Thoracic aorta (tissue), 2 donors: ENCODE results near the gene C16orf82. TPM values are rescaled to one million over a fixed set of nuclear protein-coding genes. Genes with fewer than 3 reads are reported as not detected.

Experiments used
- ATAC-seq: fragments of 150-250 bp; one replicate; pipeline ENCODE4 v1.8.0; 2017; ENCODE audit warnings: low read depth; ENCODE audit not compliant: insufficient number of reproducible peaks, low FRiP score
- DNase-seq: peaks from one replicate; pipeline ENCODE4 v3.0.0-alpha.2; 2020; ENCODE audit warnings: low spot score
- H3K27ac ChIP-seq, 2 donors: fragments of 200-600 bp; sonication (generic); 1 replicate in 1 of 2; 2 replicates in 1 of 2; pipeline ENCODE4 v1.5.1; 2016; ENCODE audit warnings: mild to moderate bottlenecking in 2 of 2, moderate library complexity in 2 of 2
- H3K27me3 ChIP-seq: fragments of 200-600 bp; sonication (generic); replicated peaks from 2 replicates; pipeline ENCODE4 v1.6.0; 2016; ENCODE audit warnings: mild to moderate bottlenecking; ENCODE audit not compliant: insufficient read depth
- H3K36me3 ChIP-seq: fragments of 200-600 bp; sonication (generic); one replicate; pipeline ENCODE4 v1.5.1; 2016
- H3K4me1 ChIP-seq, 2 donors: fragments of 200-600 bp; sonication (generic); 1 replicate in 1 of 2; 2 replicates in 1 of 2; pipeline versions ENCODE4 v1.5.1 to v1.6.0; 2016; ENCODE audit warnings: low read depth in 2 of 2, mild to moderate bottlenecking in 1 of 2; ENCODE audit not compliant: control insufficient read depth in 1 of 2
- H3K4me3 ChIP-seq: fragments of 200-600 bp; sonication (generic); 2 replicates; pipeline ENCODE4 v1.5.1; 2016; ENCODE audit warnings: mild to moderate bottlenecking
- H3K9me3 ChIP-seq: fragments of 200-600 bp; sonication (generic); 2 replicates; pipeline ENCODE4 v1.5.1; 2016
- total RNA-seq, 2 donors: library from RNA; depleted of rRNA; stranded (reverse); fragments of >200 nt; gene quantifications; one replicate each; pipeline versions ENCODE4 v1.1.0 to v1.2.3, GENCODE V29; 2016
- TF ChIP-seq, protein P1 (sequence below): fragments of 200-600 bp; sonication (generic); IDR thresholded peaks from one replicate; pipeline ENCODE4 v1.5.1; 2019; ENCODE audit warnings: antibody characterized with exemption

C16orf82 gene
- not detected for total RNA-seq

DNA sequence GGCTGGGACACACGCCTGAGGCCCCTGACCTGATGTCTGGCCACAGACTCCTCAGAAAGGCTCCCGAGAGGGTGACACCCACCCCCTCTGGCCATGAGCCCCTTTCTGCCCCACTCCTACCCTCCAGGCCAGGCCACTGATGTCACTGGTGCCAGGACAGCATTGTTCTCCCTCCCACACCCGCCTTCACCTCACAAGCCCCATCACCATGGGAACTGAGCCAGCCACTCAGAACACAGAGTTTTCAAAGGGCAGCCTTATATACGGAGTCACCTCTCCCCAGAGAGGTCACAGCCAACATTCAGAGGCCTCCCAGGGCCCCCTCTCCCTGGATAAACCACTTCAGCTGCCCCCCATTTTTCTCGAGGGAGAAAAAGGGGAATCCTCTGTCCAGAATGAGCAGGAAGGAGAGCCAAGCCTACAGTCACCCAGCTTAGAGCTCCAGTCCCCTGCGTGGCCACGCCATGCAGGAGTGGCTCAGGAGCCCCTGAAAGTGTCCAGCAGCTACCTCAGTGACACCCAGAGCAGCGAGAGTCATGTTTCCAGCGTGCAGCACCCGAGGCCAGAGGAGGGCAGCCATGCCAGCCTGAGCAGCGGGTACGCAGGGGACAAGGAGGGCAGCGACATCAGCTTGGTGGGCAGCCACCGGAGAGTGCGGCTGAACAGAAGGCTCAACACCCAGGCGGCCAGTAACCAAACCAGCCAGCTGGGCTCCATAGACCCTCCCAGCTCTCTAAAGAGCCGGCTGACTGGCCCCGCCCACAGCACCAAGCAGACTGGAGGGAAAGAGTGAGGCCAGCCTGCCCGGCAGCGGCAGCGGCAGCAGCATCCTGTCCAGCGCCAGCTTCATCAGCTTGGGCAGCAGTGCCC, at the start of gene C16orf82:
Gene C16orf82 (plus strand): TSS at position 260 of the 870 bp plus-strand sequence.
- ATAC-seq (no peak), DNase-seq (no peak)
- H3K27ac ChIP-seq, result no peak within 1 kb of the TSS
- H3K4me3 ChIP-seq, result no peak within 1 kb of the TSS
- H3K36me3 ChIP-seq, result no peaks in the 10 kb centered on the region
- no peaks in the 10 kb centered on the region for H3K9me3 ChIP-seq
- no peaks in the 10 kb centered on the region for H3K4me1 ChIP-seq
- TF ChIP-seq, protein P1, sequence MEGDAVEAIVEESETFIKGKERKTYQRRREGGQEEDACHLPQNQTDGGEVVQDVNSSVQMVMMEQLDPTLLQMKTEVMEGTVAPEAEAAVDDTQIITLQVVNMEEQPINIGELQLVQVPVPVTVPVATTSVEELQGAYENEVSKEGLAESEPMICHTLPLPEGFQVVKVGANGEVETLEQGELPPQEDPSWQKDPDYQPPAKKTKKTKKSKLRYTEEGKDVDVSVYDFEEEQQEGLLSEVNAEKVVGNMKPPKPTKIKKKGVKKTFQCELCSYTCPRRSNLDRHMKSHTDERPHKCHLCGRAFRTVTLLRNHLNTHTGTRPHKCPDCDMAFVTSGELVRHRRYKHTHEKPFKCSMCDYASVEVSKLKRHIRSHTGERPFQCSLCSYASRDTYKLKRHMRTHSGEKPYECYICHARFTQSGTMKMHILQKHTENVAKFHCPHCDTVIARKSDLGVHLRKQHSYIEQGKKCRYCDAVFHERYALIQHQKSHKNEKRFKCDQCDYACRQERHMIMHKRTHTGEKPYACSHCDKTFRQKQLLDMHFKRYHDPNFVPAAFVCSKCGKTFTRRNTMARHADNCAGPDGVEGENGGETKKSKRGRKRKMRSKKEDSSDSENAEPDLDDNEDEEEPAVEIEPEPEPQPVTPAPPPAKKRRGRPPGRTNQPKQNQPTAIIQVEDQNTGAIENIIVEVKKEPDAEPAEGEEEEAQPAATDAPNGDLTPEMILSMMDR, result no peak
- no peaks in the 10 kb centered on the region for H3K27me3 ChIP-seq

DNA sequence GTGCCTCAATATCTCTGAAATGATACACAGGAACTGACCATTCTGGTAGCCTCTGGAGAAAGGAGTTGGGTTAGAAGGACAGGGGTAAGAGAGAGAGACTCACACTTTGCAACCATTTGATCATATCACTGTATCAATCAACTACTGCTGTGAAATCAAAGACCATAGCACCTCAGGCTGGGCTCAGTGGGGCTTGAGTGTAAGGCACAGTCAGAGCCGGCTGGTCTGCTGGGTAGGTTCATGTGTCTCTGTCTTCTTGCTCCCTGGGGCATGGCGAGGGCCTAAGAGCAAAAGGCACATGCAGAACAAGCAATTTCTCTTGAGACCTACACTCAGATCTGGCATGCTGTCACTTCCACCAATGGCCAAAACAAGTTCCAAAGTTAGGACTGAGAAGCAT, 46.7 kb upstream of the C16orf82 start:
- Histone ChIP-seq H3K4me3 (no peak overlapping the region), H3K4me1 (no peaks in the 10 kb centered on the region), H3K27ac (no peak overlapping the region), H3K9me3 (no peaks in the 10 kb centered on the region), H3K27me3 (no peaks in the 10 kb centered on the region), H3K36me3 (no peaks in the 10 kb centered on the region)
- no peak for ATAC-seq
- no peak for DNase-seq
- TF ChIP-seq, protein P1, result no peak

DNA sequence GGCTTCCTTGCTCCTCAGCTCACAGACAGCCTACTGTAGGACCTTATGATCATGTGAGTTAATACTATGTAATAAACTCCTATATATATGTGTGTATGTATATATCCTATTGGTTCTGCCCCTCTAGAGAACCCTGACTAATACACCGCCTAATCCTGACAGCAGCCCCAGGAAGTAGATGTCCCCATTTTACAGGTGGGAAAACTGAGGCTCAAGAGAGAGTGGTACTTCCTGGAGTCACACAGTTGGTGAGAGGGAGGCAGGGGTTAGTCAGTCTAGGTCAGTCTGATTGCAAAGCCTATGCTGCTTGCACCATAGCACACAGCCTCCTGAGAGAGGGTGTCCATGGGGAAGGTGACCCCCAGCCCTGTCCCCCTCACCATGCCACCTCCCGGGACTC, 42.7 kb upstream of the C16orf82 start:
- TF ChIP-seq, protein P1, result no peak
- Histone ChIP-seq H3K36me3 (no peaks in the 10 kb centered on the region), H3K4me3 (no peak overlapping the region), H3K4me1 (no peaks in the 10 kb centered on the region), H3K27ac (no peak overlapping the region), H3K27me3 (no peaks in the 10 kb centered on the region), H3K9me3 (no peaks in the 10 kb centered on the region)
- ATAC-seq (no peak), DNase-seq (no peak)

DNA sequence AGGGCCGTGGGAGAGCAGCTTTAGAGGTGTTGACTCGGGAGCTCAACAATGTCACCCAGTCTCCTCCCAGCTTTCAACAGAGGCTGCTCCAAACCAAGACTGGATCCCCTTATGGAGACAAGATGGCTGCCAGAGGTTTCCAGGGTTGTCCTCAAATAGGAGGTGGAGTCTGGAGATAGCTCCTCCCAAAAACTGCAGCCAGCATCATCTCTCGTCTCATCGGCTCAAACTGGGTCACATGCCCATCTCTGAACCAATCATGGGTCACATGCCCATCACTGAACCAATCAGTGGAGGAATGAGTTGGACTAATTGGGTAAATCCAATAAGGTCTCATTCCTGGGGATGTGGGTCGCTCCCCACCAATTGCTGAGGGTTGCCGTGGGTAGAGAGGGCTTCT, 41.1 kb upstream of the C16orf82 start:
- H3K27me3 ChIP-seq, result no peaks in the 10 kb centered on the region
- DNase-seq (no peak), ATAC-seq (no peak)
- H3K4me1 ChIP-seq, result no peaks in the 10 kb centered on the region
- H3K36me3 ChIP-seq, result no peaks in the 10 kb centered on the region
- H3K9me3 ChIP-seq, result no peaks in the 10 kb centered on the region
- TF ChIP-seq, protein P1, result no peak
- no peak overlapping the region for H3K4me3 ChIP-seq
- H3K27ac ChIP-seq, result no peak overlapping the region

DNA sequence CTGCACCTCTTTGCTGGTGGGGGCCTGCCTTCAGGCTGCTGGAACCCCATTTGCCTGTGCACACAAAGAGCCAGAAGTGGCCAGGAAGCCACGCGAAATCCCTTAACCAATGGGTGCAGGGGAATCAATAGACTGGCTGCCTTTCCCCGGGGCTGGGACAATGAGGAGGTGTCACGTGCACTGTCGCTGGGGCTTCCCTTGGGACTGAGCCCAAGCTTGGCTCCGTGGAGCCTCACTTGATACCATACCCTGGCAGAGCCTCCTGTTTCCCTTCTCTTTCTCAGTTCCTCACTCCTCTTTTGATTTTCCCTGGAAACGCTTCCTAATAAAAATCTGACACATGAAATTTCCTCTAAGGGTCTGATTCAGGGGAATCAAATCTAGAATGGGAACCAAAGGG, 38.8 kb upstream of the C16orf82 start:
- TF ChIP-seq, protein P1, result no peak

More for the DNA sequence above, 38.8 kb upstream of the C16orf82 start:
- H3K27me3 ChIP-seq, result no peaks in the 10 kb centered on the region
- H3K36me3 ChIP-seq, result no peaks in the 10 kb centered on the region
- no peak for DNase-seq
- no peaks in the 10 kb centered on the region for H3K4me1 ChIP-seq
- H3K9me3 ChIP-seq, result no peaks in the 10 kb centered on the region
- no peak for ATAC-seq
- no peak overlapping the region for H3K27ac ChIP-seq
- no peak overlapping the region for H3K4me3 ChIP-seq
